Glutamatergic neuron (in vitro differentiated cells): ENCODE data around the gene ANKRD30B. TPM values are rescaled to one million over a fixed set of nuclear protein-coding genes. Genes with fewer than 3 reads are reported as not detected.
"Not testable (repeated sequence)": the region's sequence is repeated elsewhere in the genome, so short reads cannot be mapped to it uniquely, and the experiment has no call there.

ENCODE experiments used
- DNase-seq: peaks from one replicate; pipeline ENCODE4 v3.0.0; 2022
- H3K27ac Mint-ChIP-seq: one replicate; pipeline ENCODE4 v1.8.0; 2020; ENCODE audit warnings: mild to moderate bottlenecking, mixed read lengths, inconsistent platforms; ENCODE audit not compliant: unreplicated experiment
- H3K27me3 Mint-ChIP-seq: one replicate; pipeline ENCODE4 v1.8.0; 2020; ENCODE audit warnings: mild to moderate bottlenecking, moderate library complexity, mixed read lengths, inconsistent platforms; ENCODE audit not compliant: unreplicated experiment
- H3K36me3 Mint-ChIP-seq: one replicate; pipeline ENCODE4 v1.8.0; 2020; ENCODE audit warnings: mild to moderate bottlenecking, mixed read lengths, inconsistent platforms; ENCODE audit not compliant: unreplicated experiment
- H3K4me1 Mint-ChIP-seq: one replicate; pipeline ENCODE4 v1.8.0; 2020; ENCODE audit warnings: mild to moderate bottlenecking, low read depth, mixed read lengths, inconsistent platforms; ENCODE audit not compliant: unreplicated experiment
- H3K4me3 Mint-ChIP-seq: one replicate; pipeline ENCODE4 v1.8.0; 2020; ENCODE audit warnings: mild to moderate bottlenecking, mixed read lengths, inconsistent platforms; ENCODE audit not compliant: unreplicated experiment
- H3K9me3 Mint-ChIP-seq: one replicate; pipeline ENCODE4 v1.8.0; 2020; ENCODE audit warnings: mild to moderate bottlenecking, moderate library complexity, mixed read lengths, inconsistent platforms; ENCODE audit not compliant: unreplicated experiment
- total RNA-seq: library from RNA; stranded (reverse); fragmentation: NEBNext Ultra II Directional; extraction: Animal tissue kit (Norgen Biotek cat#: 25700); gene quantifications from one replicate; pipeline ENCODE4 v1.2.1, GENCODE V29; 2021; ENCODE audit not compliant: unreplicated experiment
- TF ChIP-seq, protein P1 (sequence below): fragments of 200-600 bp; sonication (generic); IDR thresholded peaks from one replicate; pipeline ENCODE4 v1.5.0; 2021; ENCODE audit not compliant: partially characterized antibody, unreplicated experiment

The ANKRD30B gene
- total RNA-seq, 1 donor from 2014 or later: not detected

DNA sequence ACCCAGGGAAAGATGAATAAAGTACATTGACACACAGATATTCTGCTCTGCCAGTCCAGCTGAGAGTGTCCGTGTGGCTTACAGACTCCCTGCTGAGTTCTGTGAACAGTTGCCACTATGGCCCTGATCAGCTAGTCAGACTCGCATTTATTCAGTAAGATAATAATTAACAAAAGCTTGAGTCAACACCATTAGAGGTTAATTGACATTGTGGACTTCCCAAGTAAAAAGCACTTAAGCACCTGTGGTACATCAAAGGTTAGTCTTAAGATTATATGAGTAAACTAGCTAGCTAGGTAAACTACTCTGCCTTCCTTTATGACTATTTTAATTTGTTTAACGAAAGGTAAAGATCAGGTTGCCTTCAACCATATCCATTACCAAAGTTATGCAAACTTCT is 33.7 kb downstream of the ANKRD30B start:
- Mint-ChIP-seq H3K27me3 (no peaks in the 10 kb centered on the region), H3K27ac (no peak overlapping the region), H3K4me1 (no peaks in the 10 kb centered on the region), H3K9me3 (no peaks in the 10 kb centered on the region), H3K4me3 (no peak overlapping the region), H3K36me3 (no peaks in the 10 kb centered on the region)
- TF ChIP-seq, protein P1, sequence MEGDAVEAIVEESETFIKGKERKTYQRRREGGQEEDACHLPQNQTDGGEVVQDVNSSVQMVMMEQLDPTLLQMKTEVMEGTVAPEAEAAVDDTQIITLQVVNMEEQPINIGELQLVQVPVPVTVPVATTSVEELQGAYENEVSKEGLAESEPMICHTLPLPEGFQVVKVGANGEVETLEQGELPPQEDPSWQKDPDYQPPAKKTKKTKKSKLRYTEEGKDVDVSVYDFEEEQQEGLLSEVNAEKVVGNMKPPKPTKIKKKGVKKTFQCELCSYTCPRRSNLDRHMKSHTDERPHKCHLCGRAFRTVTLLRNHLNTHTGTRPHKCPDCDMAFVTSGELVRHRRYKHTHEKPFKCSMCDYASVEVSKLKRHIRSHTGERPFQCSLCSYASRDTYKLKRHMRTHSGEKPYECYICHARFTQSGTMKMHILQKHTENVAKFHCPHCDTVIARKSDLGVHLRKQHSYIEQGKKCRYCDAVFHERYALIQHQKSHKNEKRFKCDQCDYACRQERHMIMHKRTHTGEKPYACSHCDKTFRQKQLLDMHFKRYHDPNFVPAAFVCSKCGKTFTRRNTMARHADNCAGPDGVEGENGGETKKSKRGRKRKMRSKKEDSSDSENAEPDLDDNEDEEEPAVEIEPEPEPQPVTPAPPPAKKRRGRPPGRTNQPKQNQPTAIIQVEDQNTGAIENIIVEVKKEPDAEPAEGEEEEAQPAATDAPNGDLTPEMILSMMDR: no peak
- no peak for DNase-seq

DNA sequence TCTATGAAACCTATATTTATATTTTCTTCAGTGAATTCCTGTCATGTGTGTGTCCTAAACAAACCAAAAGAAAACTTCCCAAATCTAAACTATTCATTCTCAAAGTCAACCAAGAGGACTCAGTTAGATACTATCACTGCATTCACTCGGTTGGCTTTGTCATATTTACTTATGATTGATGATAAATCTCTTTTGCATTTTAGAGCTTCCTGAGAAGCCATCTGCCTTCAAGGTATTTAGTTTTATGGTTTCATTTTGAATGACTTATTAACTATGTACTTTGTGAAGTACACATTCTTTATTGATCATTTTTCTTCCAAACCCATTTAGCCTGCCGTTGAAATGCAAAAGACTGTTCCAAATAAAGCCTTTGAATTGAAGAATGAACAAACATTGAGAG is 36.2 kb downstream of the ANKRD30B start:
- Mint-ChIP-seq H3K36me3 (no peaks in the 10 kb centered on the region), H3K9me3 (no peaks in the 10 kb centered on the region), H3K4me3 (no peak overlapping the region), H3K27ac (no peak overlapping the region), H3K4me1 (no peaks in the 10 kb centered on the region), H3K27me3 (no peaks in the 10 kb centered on the region)
- TF ChIP-seq, protein P1: no peak
- no peak for DNase-seq

DNA sequence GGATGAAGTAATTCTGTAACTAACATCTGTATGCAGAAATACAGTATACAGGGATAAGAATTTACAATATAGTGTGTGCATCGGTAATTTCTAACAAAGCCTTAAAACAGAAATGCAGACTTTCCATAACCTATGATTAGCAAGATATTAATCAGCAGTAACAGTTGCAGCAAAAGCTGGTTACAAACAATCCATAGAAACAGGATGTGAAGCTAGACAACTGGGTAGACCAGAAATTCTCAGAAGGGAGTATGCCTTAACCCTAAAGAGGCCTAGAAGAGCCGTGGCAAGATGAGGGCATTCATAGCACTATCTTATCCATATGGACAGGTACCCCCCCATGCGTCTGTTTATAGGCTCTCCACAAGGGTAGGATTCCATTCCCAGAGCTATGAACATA is 48.9 kb downstream of the ANKRD30B start:
- not testable (repeated sequence) for H3K4me3 Mint-ChIP-seq, H3K36me3 Mint-ChIP-seq, H3K4me1 Mint-ChIP-seq, H3K27ac Mint-ChIP-seq, H3K9me3 Mint-ChIP-seq, H3K27me3 Mint-ChIP-seq, DNase-seq

DNA sequence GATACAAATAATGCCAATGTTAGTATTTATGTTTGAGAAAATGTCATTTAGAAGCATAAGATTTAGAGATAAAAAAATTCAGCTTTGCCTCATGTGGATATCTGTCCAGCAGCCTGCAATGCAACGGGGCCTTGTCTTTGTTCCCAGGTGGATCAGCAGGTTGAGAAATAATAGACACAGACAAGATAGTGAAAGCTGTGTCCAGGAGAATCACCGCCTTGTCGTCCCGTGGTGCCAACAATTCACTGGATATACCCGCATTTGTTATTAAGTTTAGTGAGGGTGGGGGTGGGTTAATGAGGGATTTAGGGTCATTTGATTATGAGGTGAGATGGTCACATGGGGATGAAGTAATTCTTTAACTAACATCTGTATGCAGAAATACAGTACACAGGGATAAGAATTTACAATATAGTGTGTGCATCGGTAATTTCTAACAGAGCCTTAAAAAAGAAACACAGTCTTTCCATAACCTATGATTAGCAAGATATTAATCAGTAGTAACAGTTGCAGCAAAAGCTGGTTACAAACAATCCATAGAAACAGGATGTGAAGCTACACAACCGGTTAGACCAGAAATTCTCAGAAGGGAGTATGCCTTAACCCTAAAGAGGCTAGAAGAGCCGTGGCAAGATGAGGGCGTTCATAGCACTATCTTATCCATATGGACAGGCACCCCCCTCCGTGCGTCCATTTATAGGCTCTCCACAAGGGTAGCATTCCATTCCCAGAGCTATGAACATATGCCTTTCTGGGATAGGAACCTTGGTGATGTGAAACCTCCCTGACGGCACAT is 50.2 kb downstream of the ANKRD30B start:
- not testable (repeated sequence) for H3K36me3 Mint-ChIP-seq, H3K27ac Mint-ChIP-seq, DNase-seq, H3K9me3 Mint-ChIP-seq, H3K4me1 Mint-ChIP-seq, H3K4me3 Mint-ChIP-seq, H3K27me3 Mint-ChIP-seq

DNA sequence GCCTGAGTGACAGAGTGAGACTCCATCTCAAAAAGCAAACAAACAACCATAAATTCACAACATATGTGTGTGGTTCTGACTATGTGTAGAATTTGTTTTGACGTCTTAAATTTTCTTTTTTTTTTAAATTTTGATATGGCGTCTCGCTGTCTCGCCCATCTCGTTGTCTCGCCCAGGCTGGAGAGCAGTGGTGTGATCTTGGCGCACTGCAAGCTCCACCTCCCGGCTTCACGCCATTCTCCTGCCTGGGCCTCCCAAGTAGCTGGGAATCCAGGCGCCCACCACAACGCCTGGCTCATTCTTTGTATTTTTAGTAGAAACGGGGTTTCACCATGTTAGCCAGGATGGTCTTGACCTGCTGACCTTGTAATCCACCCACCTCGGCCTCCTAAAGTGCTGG is 63.1 kb downstream of the ANKRD30B start:
- not testable (repeated sequence) for DNase-seq, H3K36me3 Mint-ChIP-seq, H3K4me3 Mint-ChIP-seq, H3K27me3 Mint-ChIP-seq, H3K27ac Mint-ChIP-seq, H3K9me3 Mint-ChIP-seq, H3K4me1 Mint-ChIP-seq

DNA sequence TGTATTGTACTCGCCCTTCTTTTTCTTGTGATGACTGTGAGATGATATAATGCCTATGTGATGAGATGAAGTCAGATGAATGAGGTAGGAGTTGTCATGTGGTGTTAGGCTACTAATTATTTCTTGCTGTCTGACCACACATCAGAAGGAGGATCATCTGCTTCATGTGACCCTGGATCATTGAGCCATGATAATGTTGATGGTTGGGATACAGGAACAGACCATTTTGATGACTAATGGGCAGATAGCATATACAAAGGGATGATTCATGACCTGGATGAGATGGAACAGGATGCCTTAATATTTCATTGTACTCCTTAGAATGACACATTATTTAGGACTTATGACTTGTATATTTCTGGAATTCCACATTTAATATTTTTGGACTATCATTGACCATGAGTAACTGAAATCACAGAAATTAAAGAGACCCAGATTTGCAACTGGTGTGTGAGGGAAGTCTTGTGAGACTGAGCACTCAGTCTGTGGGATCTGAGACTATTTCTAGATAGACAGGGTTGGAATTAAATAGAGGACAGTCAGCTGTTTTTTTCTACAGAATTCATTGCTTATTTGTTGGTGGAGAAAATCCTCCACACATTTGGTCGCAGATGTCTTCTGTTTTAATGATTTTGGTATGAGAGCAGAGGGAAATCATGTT is 79.1 kb downstream of the ANKRD30B start:
- not testable (repeated sequence) for DNase-seq, H3K9me3 Mint-ChIP-seq

DNA sequence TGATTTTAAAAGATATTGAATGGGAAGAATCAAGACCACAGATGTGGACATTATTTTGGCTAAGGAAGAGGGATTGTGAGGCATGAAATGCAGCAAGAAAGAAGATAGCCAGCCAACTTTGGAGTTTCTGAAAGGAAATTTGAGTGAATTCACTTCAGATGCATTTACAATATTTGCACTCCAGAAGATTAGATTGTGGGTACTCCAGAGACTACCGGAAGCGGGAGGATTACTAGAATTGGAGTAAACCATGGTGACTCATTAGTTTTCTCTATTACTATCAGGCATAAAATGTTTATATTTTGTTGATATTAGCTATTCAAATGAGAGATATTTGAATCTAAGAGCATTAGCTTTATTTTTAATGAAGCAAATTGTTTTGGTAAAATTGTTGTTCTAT is 93.6 kb downstream of the ANKRD30B start:
- not testable (repeated sequence) for H3K27ac Mint-ChIP-seq, H3K9me3 Mint-ChIP-seq, DNase-seq, H3K4me1 Mint-ChIP-seq, H3K27me3 Mint-ChIP-seq, H3K4me3 Mint-ChIP-seq, H3K36me3 Mint-ChIP-seq

More for the DNA sequence above, 79.1 kb downstream of the ANKRD30B start:
- not testable (repeated sequence) for H3K4me1 Mint-ChIP-seq, H3K27me3 Mint-ChIP-seq, H3K27ac Mint-ChIP-seq, H3K4me3 Mint-ChIP-seq, H3K36me3 Mint-ChIP-seq

DNA sequence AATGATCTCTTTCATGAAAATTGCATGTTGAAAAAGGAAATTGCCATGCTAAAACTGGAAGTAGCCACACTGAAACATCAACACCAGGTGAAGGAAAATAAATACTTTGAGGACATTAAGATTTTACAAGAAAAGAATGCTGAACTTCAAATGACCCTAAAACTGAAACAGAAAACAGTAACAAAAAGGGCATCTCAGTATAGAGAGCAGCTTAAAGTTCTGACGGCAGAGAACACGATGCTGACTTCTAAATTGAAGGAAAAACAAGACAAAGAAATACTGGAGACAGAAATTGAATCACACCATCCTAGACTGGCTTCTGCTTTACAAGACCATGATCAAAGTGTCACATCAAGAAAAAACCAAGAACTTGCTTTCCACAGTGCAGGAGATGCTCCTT is 103.6 kb downstream of the ANKRD30B start:
- not testable (repeated sequence) for H3K36me3 Mint-ChIP-seq, H3K27me3 Mint-ChIP-seq, H3K4me3 Mint-ChIP-seq, H3K27ac Mint-ChIP-seq, DNase-seq, H3K4me1 Mint-ChIP-seq, H3K9me3 Mint-ChIP-seq

DNA sequence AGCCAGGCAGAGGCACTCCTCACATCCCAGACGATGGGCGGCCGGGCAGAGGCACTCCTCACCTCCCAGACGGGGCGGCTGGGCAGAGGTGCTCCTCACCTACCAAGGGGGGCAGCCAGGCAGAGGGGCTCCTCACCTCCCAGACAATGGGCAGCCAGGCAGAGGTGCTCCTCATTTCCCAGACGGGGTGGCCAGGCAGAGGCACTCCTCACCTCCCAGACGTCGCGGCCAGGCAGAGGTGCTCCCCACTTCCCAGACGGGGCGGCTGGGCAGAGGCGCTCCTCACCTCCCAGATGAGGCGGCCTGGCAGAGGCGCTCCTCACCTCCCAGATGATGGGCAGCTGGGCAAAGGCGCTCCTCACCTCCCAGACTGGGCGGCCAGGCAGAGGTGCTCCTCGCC is 107.7 kb downstream of the ANKRD30B start:
- H3K4me3 Mint-ChIP-seq, DNase-seq, H3K36me3 Mint-ChIP-seq, H3K27ac Mint-ChIP-seq, H3K4me1 Mint-ChIP-seq, H3K27me3 Mint-ChIP-seq, H3K9me3 Mint-ChIP-seq: not testable (repeated sequence)

DNA sequence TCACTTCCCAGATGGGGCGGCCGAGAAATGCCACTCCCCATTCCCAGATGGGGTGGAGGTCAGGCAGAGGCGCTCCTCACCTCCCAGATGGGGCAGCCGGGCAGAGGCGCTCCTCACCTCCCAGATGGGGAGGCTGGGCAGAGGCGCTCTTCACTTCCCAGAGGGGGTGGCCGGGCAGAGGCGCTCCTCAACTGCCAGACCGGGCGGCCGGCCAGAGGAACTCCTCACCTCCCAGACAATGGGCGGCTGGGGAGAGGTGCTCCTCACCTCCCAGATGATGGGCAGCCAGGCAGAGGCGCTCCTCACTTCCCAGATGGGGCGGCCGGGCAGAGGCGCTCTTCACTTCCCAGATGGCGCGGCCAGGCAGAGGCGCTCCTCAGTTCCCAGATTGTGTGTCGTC is 108.3 kb downstream of the ANKRD30B start:
- not testable (repeated sequence) for H3K4me1 Mint-ChIP-seq, H3K4me3 Mint-ChIP-seq, DNase-seq, H3K9me3 Mint-ChIP-seq, H3K27me3 Mint-ChIP-seq, H3K36me3 Mint-ChIP-seq, H3K27ac Mint-ChIP-seq
